ENCODE data around the gene SLC2A11. TPM values are rescaled to one million over a fixed set of nuclear protein-coding genes. Genes with fewer than 3 reads are reported as not detected.

SLC2A11 gene
- 8.1 to 10.9 TPM (median 9.4 TPM) in 5 replicates for total RNA-seq (2022; extraction: Qiagen RNA extraction; ENCODE audit: low read depth)

GRCh38 chr22:23857606-23858483, at the start of gene SLC2A11:
SLC2A11 (plus strand) TSS chr22:23857875; CDS start chr22:23858000, 125 bp downstream.

GRCh38 chr22:23838681-23839468, 18.8 kb upstream of the SLC2A11 start, which contains the start of gene DERL3:
DERL3 (minus strand) TSS chr22:23839006; CDS start chr22:23838987, 19 bp downstream.

GRCh38 chr22:23893945-23894709, 36.5 kb downstream of the SLC2A11 start, which contains the start of gene MIF:
MIF (plus strand) TSS chr22:23894383; CDS start chr22:23894475, 92 bp downstream.

Other genes with a start within 250 kb of the SLC2A11 start
- gene DRICH1, start 225.6 kb upstream of the SLC2A11 start, total RNA-seq (2022; extraction: Qiagen RNA extraction; ENCODE audit: low read depth): not detected in 5 replicates
- gene RGL4, start 166.9 kb upstream of the SLC2A11 start, total RNA-seq (2022; extraction: Qiagen RNA extraction; ENCODE audit: low read depth): not detected in 5 replicates
- gene ZNF70, start 106.8 kb upstream of the SLC2A11 start, total RNA-seq (2022; extraction: Qiagen RNA extraction; ENCODE audit: low read depth): 0.78 to 1.0 TPM (median 1.0 TPM) in 5 replicates
- 0.55 to 1.1 TPM (median 0.92 TPM) in 4 of 5 replicates, not detected in the other for gene VPREB3, start 103.5 kb upstream of the SLC2A11 start, total RNA-seq (2022; extraction: Qiagen RNA extraction; ENCODE audit: low read depth)
- gene C22orf15, start 94.9 kb upstream of the SLC2A11 start, total RNA-seq (2022; extraction: Qiagen RNA extraction; ENCODE audit: low read depth): not detected in 5 replicates
- 88.8 to 228 TPM (median 169 TPM) in 5 replicates for gene CHCHD10, start 89.9 kb upstream of the SLC2A11 start, total RNA-seq (2022; extraction: Qiagen RNA extraction; ENCODE audit: low read depth)
- gene MMP11, start 85.0 kb upstream of the SLC2A11 start, total RNA-seq (2022; extraction: Qiagen RNA extraction; ENCODE audit: low read depth): 0.17 to 0.42 TPM (median 0.33 TPM) in 4 of 5 replicates, not detected in the other
- gene SMARCB1, start 70.9 kb upstream of the SLC2A11 start, total RNA-seq (2022; extraction: Qiagen RNA extraction; ENCODE audit: low read depth): 48.8 to 55.1 TPM (median 51.6 TPM) in 5 replicates
- gene DERL3, start 18.9 kb upstream of the SLC2A11 start, total RNA-seq (2022; extraction: Qiagen RNA extraction; ENCODE audit: low read depth): 0.36 to 1.3 TPM (median 0.61 TPM) in 5 replicates
- gene MIF, start 36.5 kb downstream of the SLC2A11 start, total RNA-seq (2022; extraction: Qiagen RNA extraction; ENCODE audit: low read depth): 493 to 992 TPM (median 944 TPM) in 5 replicates
- 0.23 to 0.56 TPM (median 0.43 TPM) in 4 of 5 replicates, not detected in the other for gene GSTT2B, start 103.3 kb downstream of the SLC2A11 start, total RNA-seq (2022; extraction: Qiagen RNA extraction; ENCODE audit: low read depth)
- gene DDTL, start 109.0 kb downstream of the SLC2A11 start, total RNA-seq (2022; extraction: Qiagen RNA extraction; ENCODE audit: low read depth): 1.4 to 2.5 TPM (median 1.7 TPM) in 5 replicates
- gene DDT, start 116.6 kb downstream of the SLC2A11 start, total RNA-seq (2022; extraction: Qiagen RNA extraction; ENCODE audit: low read depth): 113 to 158 TPM (median 149 TPM) in 5 replicates
- 0.24 TPM in 1 of 5 replicates, not detected in the others for gene GSTT2, start 122.3 kb downstream of the SLC2A11 start, total RNA-seq (2022; extraction: Qiagen RNA extraction; ENCODE audit: low read depth)
- not detected in 5 replicates for gene GSTT4, start 147.6 kb downstream of the SLC2A11 start, total RNA-seq (2022; extraction: Qiagen RNA extraction; ENCODE audit: low read depth)
- gene CABIN1, start 153.4 kb downstream of the SLC2A11 start, total RNA-seq (2022; extraction: Qiagen RNA extraction; ENCODE audit: low read depth): 13.9 to 24.4 TPM (median 21.6 TPM) in 5 replicates

All from A549 treated with RU486 at 1 μM for 4 hours (cell line).